ENCODE results near the gene SURF6.

Gene SURF6

GRCh38 chr9:133348718-133349573 lies 13.0 kb upstream of the SURF6 start:
- TF ChIP-seq, protein P1, sequence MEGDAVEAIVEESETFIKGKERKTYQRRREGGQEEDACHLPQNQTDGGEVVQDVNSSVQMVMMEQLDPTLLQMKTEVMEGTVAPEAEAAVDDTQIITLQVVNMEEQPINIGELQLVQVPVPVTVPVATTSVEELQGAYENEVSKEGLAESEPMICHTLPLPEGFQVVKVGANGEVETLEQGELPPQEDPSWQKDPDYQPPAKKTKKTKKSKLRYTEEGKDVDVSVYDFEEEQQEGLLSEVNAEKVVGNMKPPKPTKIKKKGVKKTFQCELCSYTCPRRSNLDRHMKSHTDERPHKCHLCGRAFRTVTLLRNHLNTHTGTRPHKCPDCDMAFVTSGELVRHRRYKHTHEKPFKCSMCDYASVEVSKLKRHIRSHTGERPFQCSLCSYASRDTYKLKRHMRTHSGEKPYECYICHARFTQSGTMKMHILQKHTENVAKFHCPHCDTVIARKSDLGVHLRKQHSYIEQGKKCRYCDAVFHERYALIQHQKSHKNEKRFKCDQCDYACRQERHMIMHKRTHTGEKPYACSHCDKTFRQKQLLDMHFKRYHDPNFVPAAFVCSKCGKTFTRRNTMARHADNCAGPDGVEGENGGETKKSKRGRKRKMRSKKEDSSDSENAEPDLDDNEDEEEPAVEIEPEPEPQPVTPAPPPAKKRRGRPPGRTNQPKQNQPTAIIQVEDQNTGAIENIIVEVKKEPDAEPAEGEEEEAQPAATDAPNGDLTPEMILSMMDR (IDR thresholded peaks at IDR 0.05) = no peak

- TF ChIP-seq, protein P1 (IDR thresholded peaks at IDR 0.05) = no peak
Observed at GRCh38 chr9:133347985-133348717, 12.2 kb upstream of the SURF6 start, which contains the start of the genes MED22 and RPL7A. TSS of gene MED22 (minus strand) at chr9:133348131. CDS start at chr9:133346662, 1,469 bp downstream. TSS of gene RPL7A (plus strand) at chr9:133348218. CDS start at chr9:133348244, 26 bp downstream.

DNA sequence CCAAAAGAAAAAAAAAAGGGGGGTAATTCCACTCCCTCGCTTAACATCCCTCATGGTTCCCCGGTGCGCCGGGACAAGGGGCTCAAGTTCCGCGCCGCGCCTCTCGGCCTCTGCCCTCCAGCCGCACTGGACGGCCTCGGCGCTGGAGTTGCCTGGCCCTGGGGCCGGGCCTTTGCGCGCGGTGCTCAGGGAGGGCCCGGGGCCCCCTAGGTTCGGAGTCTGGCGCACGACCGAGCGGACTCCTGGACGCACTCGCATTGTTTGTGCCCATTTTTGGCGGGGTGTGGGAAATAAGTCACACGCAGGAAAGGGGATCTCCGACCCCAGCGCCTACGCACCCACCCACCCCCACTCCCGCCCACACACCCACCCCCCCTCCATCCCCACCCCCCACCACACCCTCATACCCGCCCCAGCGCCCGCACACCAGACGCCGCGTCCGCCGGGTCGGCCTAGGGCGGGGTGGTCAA lies 11.6 kb upstream of the SURF6 start:
- TF ChIP-seq, protein P1 (IDR thresholded peaks at IDR 0.05) = no peak

DNA sequence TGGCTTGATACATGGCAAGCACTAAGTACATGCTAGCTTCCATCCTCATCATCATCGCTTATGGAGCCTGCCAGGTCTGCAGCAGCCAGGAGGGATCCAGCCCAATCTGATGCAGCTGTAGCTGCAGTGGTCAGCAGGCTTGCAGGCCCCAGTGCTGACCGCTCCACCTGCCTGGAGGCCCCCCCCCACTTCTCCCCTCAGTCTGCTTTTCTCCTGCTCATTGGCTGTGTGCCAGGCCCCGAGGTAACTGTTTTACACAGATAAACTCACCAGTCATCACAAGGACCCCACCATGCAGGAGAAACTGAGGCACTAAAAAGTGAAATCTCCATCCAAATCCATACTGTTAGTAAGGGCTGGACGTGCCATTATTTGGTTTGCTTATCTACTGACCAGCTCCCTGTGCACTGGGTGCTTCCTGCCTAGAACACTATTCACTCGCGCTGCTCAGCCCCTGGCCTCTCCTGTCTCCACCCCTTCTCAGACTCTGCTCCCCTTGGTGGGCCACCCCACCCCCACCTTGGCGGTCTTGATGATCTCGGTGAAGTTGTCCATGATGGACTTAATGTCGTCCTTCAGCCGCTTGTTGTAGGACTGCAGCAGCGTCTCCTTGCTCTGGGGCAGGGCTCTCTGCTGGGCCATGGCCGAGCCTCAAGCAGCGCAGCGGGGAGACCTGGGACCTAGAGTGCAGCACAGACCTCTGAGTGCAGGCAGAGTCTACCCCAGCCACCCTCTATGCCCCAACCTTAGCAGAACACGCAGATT lies 10.2 kb upstream of the SURF6 start:
- TF ChIP-seq, protein P1 (IDR thresholded peaks at IDR 0.05) = no peak

DNA sequence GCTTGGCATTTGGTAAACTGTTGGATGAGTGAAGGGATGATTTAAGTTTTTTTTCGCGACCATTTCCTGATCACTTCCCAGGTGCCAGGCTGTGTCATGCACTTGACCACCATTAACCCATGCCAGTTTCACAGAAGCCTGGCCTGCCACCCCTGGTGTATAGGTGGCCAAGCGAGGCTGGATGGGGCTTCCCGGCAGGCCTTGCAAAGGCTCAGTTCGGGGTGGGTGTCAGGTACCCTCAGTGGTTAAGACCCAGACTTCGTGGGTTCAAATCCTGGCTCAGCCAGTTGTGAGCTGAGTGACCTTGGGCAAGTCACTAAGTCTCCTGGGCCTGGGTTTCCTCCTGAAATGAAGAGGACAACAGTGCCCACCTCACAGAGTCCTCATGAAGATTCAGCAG lies 9.6 kb upstream of the SURF6 start:
- TF ChIP-seq, protein P1 (IDR thresholded peaks at IDR 0.05) = no peak

DNA sequence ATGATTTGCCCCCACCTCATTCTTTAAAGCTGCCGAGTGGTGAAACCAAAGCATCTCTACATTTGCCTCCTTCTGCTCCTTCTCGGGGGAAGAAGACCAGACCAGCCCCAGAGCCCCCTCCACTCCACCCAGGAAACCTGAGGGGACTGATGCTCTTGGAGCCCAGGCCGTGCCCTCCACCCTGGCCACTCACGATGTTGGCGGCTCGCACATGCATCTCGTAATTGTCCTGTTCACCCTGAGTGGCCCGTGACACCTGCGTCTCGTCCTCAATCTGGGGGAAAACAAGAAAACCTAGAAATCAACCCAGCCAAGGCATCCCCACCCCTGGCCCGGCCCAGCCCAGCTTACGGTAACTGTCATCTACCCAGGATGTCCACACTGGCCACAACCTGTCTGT lies 9.0 kb upstream of the SURF6 start:
- TF ChIP-seq, protein P1 (IDR thresholded peaks at IDR 0.05) = no peak

DNA sequence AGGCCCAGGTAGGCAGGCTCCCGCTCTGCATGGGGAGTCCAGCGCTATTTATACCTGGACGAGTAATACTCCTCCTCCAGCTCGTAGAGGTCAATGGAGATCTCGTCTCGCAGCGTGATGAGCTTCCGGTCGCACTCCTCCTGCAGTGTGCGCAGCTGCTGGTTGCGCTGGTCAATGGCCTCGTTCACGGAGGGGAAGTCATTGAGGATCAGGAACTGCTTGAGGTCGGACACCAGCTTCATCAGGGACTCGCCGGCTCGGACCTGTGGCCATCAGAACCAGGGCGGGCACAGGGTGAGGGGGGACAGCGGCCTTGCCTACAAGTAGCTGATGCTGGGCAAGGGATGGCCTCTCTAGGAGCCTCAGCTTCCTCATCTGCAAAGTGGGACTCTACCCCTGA lies 8.1 kb upstream of the SURF6 start:
- TF ChIP-seq, protein P1 (IDR thresholded peaks at IDR 0.05) = no peak

All from LNCAP (cell line).